ENCODE results near the gene CFAP97D2. TPM values are rescaled to one million over a fixed set of nuclear protein-coding genes. Genes with fewer than 3 reads are reported as not detected.
"Not testable (repeated sequence)": the region's sequence is repeated elsewhere in the genome, so short reads cannot be mapped to it uniquely, and the experiment has no call there.

Gene CFAP97D2
- total RNA-seq, 6 experiments from 2014 or later: not detected

- Histone ChIP-seq H3K4me1 (peaks cover 0 to 8% (median 0%) of the 10 kb centered on the region in 4 donors), H3K4me3 (no peak overlapping the region), H3K27ac (no peak overlapping the region), H3K9me3 (no peaks in the 10 kb centered on the region), H3K36me3 (no peaks in the 10 kb centered on the region), H3K27me3 (no peaks in the 10 kb centered on the region)
- 33% methylated on average over 16 of the region's 19 CpGs for WGBS (ENCODE audit: insufficient coverage, low coverage, low lambda C conversion rate, missing lambda C conversion rate)
- no peak for DNase-seq
- no peak for ATAC-seq
- TF ChIP-seq CTCF (IDR thresholded peaks at IDR 0.05) (no peak), POLR2A (IDR thresholded peaks at IDR 0.05) (no peak)
- intact Hi-C loops (cut with DNase I): no loop called here
Observed at GRCh38 chr13:114155926-114156883, 22.9 kb upstream of the CFAP97D2 start.

- Histone ChIP-seq H3K4me1 (no peaks in the 10 kb centered on the region), H3K4me3 (no peak overlapping the region), H3K9me3 (no peaks in the 10 kb centered on the region), H3K27ac (no peak overlapping the region), H3K36me3 (no peaks in the 10 kb centered on the region), H3K27me3 (no peaks in the 10 kb centered on the region)
- TF ChIP-seq CTCF (IDR thresholded peaks at IDR 0.05): no peak
- no peak for TF ChIP-seq POLR2A (IDR thresholded peaks at IDR 0.05)
- DNase-seq (peak in 1 of 3 donors; percentile 28), ATAC-seq (no peak)
- WGBS (ENCODE audit: insufficient coverage, low coverage, low lambda C conversion rate, missing lambda C conversion rate): 64% methylated on average over 6 of the region's 11 CpGs
- intact Hi-C loops (cut with DNase I): no loop called here
Observed at GRCh38 chr13:114157869-114158495, 21.1 kb upstream of the CFAP97D2 start.

- intact Hi-C loops (cut with DNase I); H3K4me3 ChIP-seq; DNase-seq; H3K9me3 ChIP-seq; H3K36me3 ChIP-seq; ATAC-seq; H3K27ac ChIP-seq; H3K4me1 ChIP-seq; H3K27me3 ChIP-seq: not testable (repeated sequence)
- 76% methylated on average over 10 of the region's 13 CpGs for WGBS (ENCODE audit: insufficient coverage, low coverage, low lambda C conversion rate, missing lambda C conversion rate)
Observed at GRCh38 chr13:114158869-114159666, 20.0 kb upstream of the CFAP97D2 start.

- H3K9me3 ChIP-seq: no peaks in the 10 kb centered on the region
- H3K4me1 ChIP-seq: no peaks in the 10 kb centered on the region
- H3K36me3 ChIP-seq: no peaks in the 10 kb centered on the region
- H3K27me3 ChIP-seq: no peaks in the 10 kb centered on the region
- 77% methylated on average over 19 of the region's 47 CpGs for WGBS (ENCODE audit: insufficient coverage, low coverage, low lambda C conversion rate, missing lambda C conversion rate)
- H3K4me3 ChIP-seq: no peak overlapping the region
- no peak overlapping the region for H3K27ac ChIP-seq
- TF ChIP-seq CTCF (IDR thresholded peaks at IDR 0.05): no peak
- no peak for TF ChIP-seq POLR2A (IDR thresholded peaks at IDR 0.05)
- ATAC-seq (no peak), DNase-seq (no peak)
- intact Hi-C loops (cut with DNase I): no loop called here
Observed at GRCh38 chr13:114161028-114161556, 18.0 kb upstream of the CFAP97D2 start.

All from right lobe of liver (tissue), 6 donors.